SU-DHL-6 (cell line): ENCODE results near the gene ATOH8.

Experiments used
- H2AFZ ChIP-seq: fragments of 200-600 bp; sonication (generic); 2 replicates; pipeline ENCODE4 v1.6.1; 2014; ENCODE audit warnings: low read depth, mild to moderate bottlenecking, moderate library complexity, mixed read lengths, antibody characterized with exemption, low read length; ENCODE audit not compliant: severe bottlenecking
- H3F3A ChIP-seq: fragments of 200-600 bp; shearing (Covaris generic); 2 replicates; pipeline ENCODE4 v1.6.0; 2016; ENCODE audit warnings: antibody characterized with exemption, mild to moderate bottlenecking; ENCODE audit not compliant: insufficient read depth
- H3K27ac ChIP-seq: fragments of 200-600 bp; sonication (generic); 2 replicates; pipeline ENCODE4 v1.5.1; 2016; ENCODE audit warnings: low read depth, mild to moderate bottlenecking, low read length, moderate library complexity, mixed read lengths
- H3K27me3 ChIP-seq: fragments of 200-600 bp; sonication (generic), shearing (Covaris generic); 2 replicates; pipeline ENCODE4 v1.6.0; 2014; ENCODE audit warnings: mild to moderate bottlenecking, low read length
- H3K36me3 ChIP-seq: fragments of 200-600 bp; sonication (generic); 2 replicates; pipeline ENCODE4 v1.6.1; 2014; ENCODE audit warnings: mild to moderate bottlenecking, low read length, mixed read lengths
- H3K4me2 ChIP-seq: fragments of 300-600, 200-600 bp; shearing (Covaris generic), sonication (generic); 2 replicates; pipeline ENCODE4 v1.6.0; 2014; ENCODE audit warnings: low read length, low read depth, mild to moderate bottlenecking; ENCODE audit not compliant: poor library complexity, severe bottlenecking
- H3K4me3 ChIP-seq: fragments of 200-600 bp; sonication (generic); 2 replicates; pipeline ENCODE4 v1.5.1; 2014; ENCODE audit warnings: antibody characterized with exemption, low read length, mild to moderate bottlenecking, mixed read lengths; ENCODE audit not compliant: insufficient read depth, poor library complexity, severe bottlenecking
- H3K79me2 ChIP-seq: fragments of 200-600 bp; sonication (generic); 2 replicates; pipeline ENCODE4 v1.6.1; 2014; ENCODE audit warnings: mild to moderate bottlenecking, low read length, moderate library complexity; ENCODE audit not compliant: insufficient read depth
- H3K9ac ChIP-seq: fragments of 200-600 bp; sonication (generic); 2 replicates; pipeline ENCODE4 v1.7.0; 2014; ENCODE audit warnings: mild to moderate bottlenecking, low read length
- H3K9me2 ChIP-seq: fragments of 200-600 bp; sonication (generic); replicated peaks from 2 replicates; pipeline ENCODE4 v1.6.1; 2014; ENCODE audit warnings: low read length; ENCODE audit not compliant: insufficient read depth
- H3K9me3 ChIP-seq: fragments of 200-600 bp; sonication (generic); 2 replicates; pipeline ENCODE4 v1.6.1; 2014; ENCODE audit warnings: low read length, mixed read lengths; ENCODE audit not compliant: insufficient read depth
- H4K20me1 ChIP-seq: fragments of 200-600 bp; sonication (generic); 2 replicates; pipeline ENCODE4 v1.6.1; 2014; ENCODE audit warnings: low read depth, mild to moderate bottlenecking, antibody characterized with exemption, low read length, moderate library complexity, mixed read lengths
- CTCF ChIP-seq: fragments of 200-600 bp; sonication (generic); IDR thresholded peaks from one replicate; pipeline ENCODE4 v1.5.1; 2017; ENCODE audit warnings: antibody characterized with exemption, mild to moderate bottlenecking, low read length, moderate library complexity; ENCODE audit not compliant: insufficient read depth, poor library complexity, severe bottlenecking
- EZH2phosphoT487 ChIP-seq: fragments of 200-600 bp; sonication (generic), shearing (Covaris generic); conservative IDR thresholded peaks from 2 replicates; pipeline ENCODE4 v1.6.1; 2018; ENCODE audit warnings: mild to moderate bottlenecking, antibody characterized with exemption, low read length, moderate library complexity, mixed read lengths

ATOH8 gene

DNA sequence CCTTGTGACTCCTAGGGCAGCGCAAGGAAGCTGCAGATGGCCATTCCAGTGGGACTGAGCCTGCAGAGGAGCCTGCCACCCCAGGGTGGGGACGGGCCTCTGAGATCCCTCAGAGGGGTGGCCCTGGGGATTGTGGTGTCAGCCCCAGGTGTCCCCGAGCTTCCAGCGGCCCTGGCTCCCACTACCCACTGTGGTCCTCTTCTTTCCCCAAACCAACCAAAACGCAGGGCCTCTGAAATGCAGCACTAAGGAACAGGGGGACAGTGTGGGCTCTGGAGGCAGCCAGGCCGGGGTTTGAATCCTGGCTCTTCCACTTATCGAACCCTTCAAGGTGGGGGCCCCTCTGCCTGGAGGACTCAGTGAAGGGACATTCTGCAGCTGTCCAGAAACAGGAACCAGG, 32.7 kb downstream of the ATOH8 start:
- TF ChIP-seq CTCF = no peak
- TF ChIP-seq EZH2phosphoT487 = no peak
- Histone ChIP-seq H3K4me3 (no peak overlapping the region), H3K27me3 (no peaks in the 10 kb centered on the region), H3K9ac (no peak overlapping the region), H3K27ac (no peak overlapping the region), H4K20me1 (no peaks in the 10 kb centered on the region), H3K4me2 (no peak overlapping the region), H3F3A (no peaks in the 10 kb centered on the region), H3K9me3 (no peaks in the 10 kb centered on the region), H2AFZ (no peak overlapping the region), H3K79me2 (no peaks in the 10 kb centered on the region), H3K9me2 (no peaks in the 10 kb centered on the region), H3K36me3 (no peaks in the 10 kb centered on the region)

DNA sequence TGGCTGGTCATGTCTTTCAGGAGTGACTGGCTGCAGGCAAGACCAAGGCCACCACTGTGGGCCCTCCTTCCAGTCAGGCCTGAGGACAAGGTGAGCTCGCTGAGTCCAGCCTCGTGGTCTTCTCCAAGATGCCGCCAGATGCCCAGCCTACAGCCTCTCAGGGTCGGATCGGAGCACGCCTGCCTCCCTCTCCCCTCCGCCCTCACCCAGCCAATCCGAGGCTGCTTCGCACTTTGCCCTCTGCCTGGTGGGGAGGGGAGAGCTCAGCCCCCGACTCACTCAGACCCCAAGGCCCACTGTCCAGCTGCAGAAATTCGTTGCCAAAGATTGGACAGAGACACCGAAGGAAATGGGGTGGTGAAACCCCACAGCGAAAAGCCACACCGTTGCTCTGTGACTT, 33.1 kb downstream of the ATOH8 start:
- Histone ChIP-seq H3K36me3 (no peaks in the 10 kb centered on the region), H3K9ac (no peak overlapping the region), H3K9me2 (no peaks in the 10 kb centered on the region)

DNA sequence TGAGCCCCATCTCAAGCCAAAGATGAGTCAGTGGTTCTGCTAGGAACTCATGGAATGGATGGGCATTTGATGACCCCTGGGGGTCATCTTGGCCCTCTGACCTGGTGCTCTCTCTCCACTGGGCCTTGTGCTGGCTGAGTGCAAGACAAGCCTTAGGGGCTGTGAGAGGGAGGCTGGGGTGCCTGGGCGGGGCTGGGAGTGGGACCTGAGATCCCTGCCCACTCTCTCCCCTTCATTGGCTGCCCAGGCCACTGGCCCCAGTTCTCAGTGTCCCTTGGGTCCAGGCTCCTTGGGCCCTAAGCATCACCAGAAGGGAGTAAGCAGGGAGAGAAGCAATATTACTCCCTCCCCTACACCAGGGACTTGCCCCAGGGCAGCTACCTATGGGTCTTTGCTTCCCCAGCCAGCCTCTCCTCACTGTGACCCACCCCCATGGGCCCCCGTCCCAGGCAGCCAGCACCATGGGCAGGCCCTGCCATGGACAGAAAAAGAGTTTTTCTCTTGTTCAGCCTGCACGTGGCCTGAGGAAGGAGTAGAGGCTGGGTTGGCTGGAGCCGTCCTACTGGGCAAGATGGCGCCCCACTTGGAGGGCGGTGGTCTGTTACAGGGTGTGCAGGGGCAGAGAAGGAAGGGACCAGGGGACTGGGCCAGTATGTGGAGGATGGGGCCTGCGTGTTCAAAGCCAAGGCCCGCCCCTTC, 33.6 kb downstream of the ATOH8 start:
- no peaks in the 10 kb centered on the region for H3K27me3 ChIP-seq
- no peak overlapping the region for H3K9ac ChIP-seq

More for the DNA sequence above, 33.1 kb downstream of the ATOH8 start:
- H3K4me2 ChIP-seq = no peak overlapping the region
- H3K9me3 ChIP-seq = no peaks in the 10 kb centered on the region
- no peak overlapping the region for H3K27ac ChIP-seq
- H3K79me2 ChIP-seq = no peaks in the 10 kb centered on the region
- H4K20me1 ChIP-seq = no peaks in the 10 kb centered on the region
- no peak overlapping the region for H2AFZ ChIP-seq
- no peaks in the 10 kb centered on the region for H3F3A ChIP-seq
- no peak overlapping the region for H3K4me3 ChIP-seq
- H3K27me3 ChIP-seq = no peaks in the 10 kb centered on the region
- TF ChIP-seq CTCF (no peak), EZH2phosphoT487 (no peak)

More for the DNA sequence above, 33.6 kb downstream of the ATOH8 start:
- Histone ChIP-seq H3F3A (no peaks in the 10 kb centered on the region), H3K36me3 (no peaks in the 10 kb centered on the region), H4K20me1 (no peaks in the 10 kb centered on the region), H3K4me3 (no peak overlapping the region), H3K79me2 (no peaks in the 10 kb centered on the region), H2AFZ (no peak overlapping the region), H3K9me2 (no peaks in the 10 kb centered on the region), H3K27ac (no peak overlapping the region), H3K4me2 (no peak overlapping the region), H3K9me3 (no peaks in the 10 kb centered on the region)
- TF ChIP-seq EZH2phosphoT487 (no peak), CTCF (no peak)
